HG03196 (cell line): Measurements from ENCODE around the gene SCRN2.

Experiments used
- ATAC-seq: cut with Tn5 transposase; IDR thresholded peaks from one replicate; pipeline ENCODE4 v1.9.1; 2021; ENCODE audit not compliant: unreplicated experiment

SCRN2 gene

DNA sequence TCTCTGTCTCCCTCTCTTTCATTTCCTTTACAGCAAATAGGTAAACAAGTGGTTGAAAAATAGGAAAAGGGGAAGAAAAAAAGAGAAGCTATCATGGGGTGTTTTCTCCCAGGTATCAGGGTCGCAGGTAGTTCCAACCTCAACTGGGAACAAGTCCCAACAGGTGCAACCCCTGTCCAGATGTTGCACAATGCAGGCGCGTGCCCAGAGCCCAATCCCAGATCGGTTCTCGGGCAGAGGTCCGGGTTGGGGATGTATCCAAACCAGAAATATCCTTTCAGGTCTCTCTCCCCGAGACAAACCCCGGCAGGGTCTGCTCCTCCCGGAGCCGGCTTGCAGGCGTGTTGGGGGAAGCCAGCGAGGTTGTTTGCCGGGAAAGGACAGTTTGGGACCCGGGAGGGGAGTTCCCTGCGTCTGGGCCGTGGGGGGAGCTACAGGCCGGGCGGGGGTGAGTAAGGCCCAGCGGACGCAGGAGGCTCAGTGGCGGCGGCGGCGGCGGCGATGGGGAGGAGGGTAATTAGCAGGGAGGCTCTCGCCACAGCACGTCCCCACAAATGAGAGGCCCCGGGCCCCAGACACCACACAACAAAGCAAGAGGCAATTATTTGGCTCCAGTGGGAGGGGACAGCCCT, 31.1 kb upstream of the SCRN2 start:
- no peak for ATAC-seq

DNA sequence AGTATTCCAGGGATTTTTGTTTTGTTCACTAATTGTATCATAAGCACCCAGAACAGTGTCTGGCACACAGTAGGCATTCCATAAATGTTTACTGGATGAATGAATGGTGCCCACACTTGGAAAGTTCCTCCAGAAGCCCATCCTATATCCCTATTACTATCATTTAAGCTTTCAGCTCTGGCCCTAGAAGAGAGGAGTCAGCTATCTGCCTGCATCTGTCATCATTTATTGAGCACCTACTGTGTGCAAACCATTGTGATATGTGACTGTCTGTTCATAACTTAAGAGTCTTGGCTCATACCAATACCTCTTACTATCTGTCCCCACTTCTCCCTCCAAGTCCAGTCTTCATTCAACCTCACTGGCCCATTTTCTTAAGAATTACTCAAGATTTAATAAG, 30.0 kb upstream of the SCRN2 start:
- ATAC-seq: no peak

DNA sequence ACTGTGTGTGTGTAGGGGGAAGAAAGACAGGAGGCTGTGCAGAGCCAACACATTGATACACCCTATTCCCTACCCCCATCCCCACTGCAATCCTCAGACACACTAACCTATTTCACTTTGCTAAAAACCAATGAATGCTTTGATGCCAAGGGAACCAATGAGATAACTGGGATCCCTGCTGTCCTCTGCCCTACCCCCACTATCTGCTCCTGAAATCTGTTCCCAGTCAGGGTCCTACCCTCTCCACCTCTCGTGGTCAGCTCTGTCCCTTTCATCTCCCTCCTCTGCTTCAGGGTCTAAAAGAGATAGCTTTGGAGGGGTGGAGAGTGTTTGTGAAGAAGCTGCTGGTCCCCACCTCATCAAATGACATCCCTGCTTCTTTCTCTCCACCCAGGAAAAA, 29.0 kb upstream of the SCRN2 start:
- ATAC-seq: no peak

DNA sequence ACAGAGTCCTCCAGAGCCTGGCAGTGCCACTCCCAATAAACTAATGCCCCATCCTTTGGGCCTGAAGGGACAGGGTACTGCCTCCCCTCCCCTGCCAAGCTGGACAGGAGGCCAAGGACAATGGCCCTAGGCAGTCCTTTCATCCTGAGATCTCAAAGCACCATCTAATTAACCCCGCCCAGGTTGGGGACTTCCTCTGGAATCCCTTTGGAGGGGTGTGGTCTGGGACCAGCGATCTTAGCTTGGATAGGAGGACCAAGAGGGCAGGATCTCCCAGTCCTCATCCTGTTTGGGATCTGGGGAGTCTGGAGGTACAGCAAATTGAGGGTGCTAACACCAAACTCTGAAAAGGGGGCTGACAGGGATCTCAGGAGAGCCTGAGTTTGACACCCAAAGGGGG, 28.0 kb upstream of the SCRN2 start:
- ATAC-seq: no peak

DNA sequence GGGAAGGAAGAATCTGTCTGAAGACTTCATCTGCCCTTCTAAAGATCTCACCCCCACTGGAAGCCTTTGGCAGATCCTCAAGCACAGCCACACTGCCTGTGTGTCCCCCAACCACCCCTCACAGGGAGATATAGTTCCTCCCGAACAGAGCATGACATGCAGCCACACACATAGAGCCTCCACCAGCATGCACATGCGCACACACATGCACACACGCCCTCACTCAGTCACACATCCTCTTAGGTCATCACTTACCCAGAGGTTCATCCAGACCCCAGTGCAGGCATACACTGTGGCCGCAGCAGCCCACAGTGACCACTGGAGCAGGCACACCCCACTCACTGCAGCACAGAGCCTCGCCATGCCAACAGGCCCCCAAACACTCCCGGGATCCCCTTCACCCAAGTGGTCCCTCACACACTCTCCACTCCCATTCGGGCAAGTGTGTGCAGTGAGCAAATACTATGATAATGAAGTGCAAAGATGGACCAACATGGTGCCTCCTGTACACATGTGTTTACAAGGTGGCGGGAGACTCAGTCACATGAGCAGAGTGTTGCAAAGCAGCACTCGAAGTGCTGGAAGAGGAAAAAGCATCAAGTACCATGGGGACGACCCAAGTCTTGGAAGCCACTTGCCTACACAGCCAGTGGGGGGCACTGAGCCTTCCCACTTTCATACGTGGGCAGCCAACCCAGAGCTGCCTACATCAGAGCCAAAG, 26.9 kb upstream of the SCRN2 start:
- ATAC-seq: no peak

DNA sequence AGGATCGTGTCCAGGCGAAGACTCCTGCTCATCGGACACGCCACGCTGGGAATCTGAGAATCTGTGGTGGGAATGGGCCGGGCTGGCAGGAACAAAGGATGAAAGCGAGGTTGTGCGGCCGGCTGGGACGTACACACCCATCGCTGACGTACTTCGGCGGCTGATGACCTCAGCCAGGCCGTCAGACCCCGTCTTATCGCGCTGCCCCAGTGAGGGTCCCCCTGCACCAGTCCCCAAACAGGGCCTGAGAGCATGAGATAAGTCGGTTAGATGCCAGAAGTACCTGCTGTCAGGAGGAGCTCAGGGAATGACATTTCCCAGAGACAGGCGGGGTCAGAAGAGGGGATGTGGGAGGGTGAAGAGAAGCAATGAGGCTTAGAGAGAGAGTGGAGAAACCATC, 25.9 kb upstream of the SCRN2 start:
- ATAC-seq: no peak

DNA sequence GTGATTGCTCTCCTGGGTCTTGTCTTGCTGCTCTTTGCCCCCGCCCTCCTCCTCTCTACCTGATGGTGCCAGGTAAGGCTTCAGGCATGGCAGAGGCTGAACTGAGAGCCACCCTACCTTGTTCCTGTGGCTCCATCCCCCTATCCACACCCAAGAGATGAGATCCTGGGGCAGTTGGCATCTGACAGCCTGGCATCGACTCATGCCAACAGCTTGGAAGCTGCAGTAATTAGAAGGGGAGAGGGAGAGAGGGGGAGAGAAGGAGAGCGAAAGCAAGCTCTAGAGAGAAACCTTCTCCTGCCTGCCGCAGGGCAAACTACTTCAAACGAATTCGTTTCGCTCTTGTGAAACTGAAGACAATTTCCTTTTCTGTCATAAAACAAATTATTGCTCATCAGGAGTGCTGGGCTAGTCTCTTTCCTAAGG, 23.7 kb upstream of the SCRN2 start:
- no peak for ATAC-seq

DNA sequence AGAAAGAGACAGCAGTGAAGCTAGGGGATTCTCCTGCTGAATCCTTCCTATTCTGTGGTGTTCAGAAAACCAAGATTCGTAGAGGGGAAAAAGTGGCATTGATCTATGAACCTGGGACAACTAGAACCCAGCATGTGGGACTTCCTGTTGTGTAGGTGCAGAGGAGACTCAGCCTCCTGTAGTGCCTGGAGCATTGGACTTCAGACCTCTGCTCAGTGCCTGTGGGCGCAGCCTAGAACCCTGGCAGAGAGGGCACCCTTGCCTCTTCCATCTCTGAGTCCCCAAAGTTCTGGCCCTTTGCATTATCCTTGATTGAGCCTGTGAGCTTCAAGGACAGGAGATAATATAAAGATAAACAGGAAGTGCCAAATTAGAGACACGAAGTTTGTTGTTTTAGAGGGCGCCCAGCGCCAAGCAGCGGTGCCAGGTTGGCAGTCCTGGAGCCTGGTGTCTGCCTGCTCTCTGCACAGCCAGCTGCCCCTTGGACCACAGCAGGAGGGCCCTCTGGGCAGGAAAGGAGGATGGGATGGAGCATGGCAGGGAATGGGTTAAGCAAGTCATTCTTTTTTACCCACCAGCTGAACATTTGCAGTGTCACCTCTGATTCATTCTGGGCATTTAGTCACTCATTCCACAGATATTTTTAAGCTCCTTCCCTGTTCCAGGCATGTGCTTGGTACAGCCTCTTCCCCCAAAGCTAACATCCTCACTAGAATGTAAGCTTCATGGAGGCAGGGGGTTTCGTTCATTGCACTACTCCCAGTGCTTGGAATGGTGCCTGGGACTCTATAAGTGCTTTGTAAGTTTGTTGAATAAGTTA, 21.8 kb upstream of the SCRN2 start:
- ATAC-seq: no peak

DNA sequence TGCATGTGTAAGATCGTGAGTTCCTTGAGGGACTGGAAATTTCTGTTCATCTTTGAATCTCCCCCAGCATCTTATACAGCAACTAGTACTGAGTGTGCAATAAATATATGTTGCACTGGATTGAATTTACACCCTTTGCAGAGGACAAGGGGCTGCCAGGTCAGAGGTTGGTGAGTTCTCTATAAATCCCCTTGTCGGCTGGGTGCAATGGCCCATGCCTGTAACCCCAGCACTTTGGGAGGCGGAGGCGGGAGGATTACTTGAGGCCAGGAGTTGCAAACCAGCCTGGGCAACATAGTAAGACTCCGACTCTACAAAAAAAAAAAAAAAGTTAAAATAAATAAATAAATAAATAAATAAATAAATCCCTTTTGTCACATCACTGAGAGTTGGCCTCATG, 19.3 kb upstream of the SCRN2 start:
- no peak for ATAC-seq

DNA sequence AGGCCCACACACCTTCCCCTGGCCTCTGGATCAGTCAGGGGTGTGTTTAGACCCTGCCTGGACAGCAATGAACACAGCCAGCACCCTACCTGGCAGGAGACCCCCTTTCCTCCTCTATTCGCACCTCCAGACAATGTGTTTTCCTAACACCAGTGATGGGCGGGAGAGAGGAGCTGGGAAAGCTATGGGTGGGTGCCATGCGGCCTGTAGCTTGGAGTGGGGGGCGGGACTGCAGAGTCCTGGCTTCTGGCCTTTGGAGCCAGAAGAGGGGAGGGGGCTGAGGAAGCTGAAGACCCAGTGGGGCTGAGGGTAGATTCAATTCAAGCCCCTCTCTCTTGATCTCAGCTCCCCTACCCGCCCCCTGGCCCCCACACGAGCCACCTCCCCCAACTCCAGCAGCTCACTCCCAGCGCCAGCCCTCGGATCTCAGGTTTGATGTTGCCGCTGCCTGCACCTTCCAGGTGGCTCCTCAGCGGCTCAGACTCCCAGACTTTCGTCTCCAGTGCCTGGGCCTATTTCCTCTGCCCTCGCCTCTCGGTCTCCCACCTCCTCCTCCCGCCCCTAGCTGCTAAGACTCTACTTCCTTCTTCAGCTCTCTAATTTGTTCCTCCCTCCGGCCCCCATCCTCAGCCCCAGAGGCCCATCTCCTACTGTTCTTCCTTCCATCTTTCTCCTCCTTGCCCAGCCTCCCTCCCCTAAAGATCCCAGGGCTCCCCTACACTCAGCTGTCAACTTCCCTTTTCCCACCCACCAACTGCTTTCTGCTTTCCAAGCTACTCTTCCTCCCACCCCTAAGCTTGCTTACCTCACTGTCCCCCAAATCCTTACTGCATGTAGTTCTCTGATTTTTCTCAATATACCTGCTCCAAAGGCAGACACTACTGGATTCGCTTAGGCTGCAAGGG, 16.7 kb upstream of the SCRN2 start:
- no peak for ATAC-seq

DNA sequence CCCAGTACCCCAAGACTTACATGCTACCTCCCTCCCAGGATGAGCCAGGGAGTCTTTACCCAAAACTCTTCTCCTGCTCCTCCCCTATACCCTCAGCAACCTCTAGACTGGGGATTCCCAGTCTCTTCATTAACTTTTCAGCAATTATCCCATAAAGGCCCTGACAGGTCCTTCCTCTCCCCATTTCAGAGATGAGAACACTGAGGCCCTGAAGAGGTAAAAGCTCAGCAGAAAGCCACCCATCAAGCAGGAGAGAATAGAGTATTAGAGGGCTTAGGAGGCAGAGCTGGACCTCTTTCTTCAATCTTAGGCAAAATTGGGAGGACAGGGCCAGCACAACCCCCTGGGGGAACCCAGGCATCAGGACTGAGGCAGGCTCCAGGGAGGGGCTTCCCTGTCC, 15.8 kb upstream of the SCRN2 start:
- no peak for ATAC-seq

DNA sequence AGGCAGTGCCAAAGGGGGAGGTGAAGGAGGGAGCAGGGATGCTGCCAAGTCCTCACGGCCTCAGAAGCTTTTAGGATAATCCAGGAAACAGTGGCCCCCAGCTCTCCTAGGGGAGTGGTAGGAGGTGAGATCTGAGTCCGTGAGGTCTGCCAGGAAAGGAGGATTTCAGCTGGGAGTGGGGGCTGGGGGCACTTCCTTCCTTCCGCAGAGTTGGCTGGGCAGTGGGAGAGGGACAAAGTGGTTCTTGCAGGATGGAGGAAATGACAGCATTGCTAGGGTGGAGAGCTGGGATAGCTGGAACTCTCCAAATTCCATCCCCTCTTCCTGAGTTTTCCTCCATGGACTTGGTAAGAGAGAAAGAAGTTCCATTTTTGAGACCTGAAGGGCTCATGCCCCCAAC, 14.7 kb upstream of the SCRN2 start:
- ATAC-seq: no peak

DNA sequence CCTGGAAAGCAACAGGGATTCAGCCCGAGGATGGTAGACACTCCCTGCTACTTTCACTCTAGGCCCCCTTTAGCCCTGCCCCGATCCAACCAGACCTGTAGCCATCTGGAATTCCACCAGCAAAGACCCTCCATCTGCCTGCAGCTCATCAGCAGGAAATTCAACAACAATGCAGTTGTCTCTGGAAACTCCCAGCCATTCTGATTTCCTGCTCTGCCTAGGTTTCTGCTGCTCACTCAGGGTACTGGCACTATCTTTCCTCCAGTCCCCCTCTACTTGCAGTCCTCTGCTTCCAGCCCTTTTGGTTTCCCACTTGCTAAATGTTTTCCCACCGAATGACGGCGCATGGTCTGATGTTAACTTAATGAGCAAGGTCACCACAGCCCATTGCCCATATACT, 12.5 kb upstream of the SCRN2 start:
- no peak for ATAC-seq

DNA sequence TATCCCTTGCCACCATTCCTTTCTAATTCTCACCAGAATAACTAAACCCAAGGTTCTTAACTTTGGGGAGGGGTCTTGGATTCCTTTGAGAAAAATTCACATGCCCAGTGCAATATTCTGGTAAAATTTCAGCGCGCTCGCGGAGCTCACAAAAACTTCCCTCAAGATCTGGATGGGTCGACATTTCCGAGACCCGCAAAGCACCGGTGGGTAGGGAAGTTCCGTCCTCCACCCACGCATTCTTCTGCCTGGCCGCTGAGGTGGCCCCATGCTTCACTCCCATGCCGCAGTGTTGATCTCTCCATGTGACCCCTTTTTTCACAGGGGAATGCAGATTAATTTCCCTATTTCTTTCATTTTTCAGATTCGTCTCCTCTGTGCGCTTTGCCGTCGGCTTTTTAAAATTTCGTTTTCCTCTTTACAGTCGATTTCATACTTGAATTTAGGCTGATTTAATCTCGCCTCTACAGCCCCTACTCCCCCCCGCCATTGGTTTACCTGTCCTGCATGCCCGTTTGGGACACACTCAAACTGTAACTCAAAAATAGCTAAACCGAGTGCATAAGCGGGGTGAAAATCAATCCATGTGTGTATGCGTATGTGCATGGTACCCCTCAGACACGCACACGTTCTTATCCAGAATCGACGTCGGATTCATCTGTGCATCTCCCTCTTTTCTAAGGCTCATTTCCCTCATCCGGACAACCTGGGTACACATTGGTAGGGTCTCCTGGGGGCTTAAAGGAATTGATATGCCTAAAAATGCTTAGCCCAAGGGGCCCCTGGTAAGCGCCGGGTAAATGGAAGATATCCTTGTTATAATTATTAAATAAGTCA, 11.3 kb upstream of the SCRN2 start:
- no peak for ATAC-seq

DNA sequence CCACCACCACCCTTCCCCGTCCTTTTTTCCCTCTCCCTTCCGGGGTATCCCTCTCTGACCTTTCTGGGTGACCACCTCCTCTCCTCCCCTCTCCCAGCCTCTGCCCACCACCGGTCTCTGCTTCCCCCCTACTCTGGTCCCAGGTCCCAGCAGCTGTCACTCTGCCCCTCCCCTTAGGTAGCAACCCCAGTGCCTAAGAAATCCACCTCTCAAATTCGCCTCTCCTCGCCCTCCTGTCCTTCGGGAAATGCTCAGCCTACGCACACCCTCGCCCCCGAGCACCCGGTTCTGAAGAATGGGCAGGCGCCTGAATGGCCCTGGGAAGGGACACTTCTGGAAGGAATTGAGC, 10.7 kb upstream of the SCRN2 start:
- ATAC-seq: no peak

DNA sequence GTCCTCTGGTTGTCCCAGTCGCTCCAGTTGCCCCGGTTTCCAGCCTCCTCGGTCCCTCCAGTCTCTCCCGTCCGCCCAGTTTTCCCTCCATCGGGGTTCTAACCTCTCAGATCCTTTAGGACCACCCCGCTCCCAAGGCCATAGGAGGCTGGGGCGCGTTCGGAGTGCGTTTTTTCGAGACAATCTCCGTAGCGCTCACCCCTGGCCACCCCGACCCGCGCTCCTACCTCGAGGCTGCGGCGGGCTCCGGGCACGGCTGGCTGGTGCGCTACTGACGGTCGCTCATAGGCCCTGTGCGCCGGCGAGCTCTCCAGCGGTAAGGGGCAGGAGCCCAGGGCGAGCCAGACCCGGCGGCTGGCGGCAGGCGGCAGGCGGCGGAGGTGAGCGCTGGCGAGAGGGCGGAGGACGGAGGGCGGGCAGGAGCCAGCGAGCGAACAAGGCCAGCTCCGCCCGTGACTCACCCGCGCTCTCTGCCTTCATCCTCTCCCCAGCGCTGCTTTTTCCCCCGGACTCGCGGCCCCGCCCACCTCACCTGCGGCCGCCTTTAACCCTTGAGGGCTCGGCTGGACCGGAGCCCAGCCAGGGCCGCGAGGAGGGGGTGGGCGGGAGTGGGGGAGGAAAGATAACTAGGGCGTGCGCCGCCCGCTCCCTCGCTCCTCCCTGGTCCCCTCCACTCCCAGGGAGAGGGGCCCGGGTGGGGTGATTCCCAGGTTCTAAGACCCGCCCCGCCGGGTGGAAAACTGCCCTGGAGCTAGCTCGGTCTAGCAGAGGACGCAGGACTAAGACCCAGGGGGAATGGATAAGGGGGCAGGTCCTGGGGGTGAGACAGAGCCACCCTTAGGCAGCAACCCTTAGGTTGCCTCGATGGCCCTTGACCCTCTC, 9.9 kb upstream of the SCRN2 start, which contains the start of gene SP6:
Gene SP6, minus strand, starts transcription at position 472 of the 882 bp plus-strand sequence. CDS start 2,734 bp downstream, outside the sequence.
- ATAC-seq: no peak

DNA sequence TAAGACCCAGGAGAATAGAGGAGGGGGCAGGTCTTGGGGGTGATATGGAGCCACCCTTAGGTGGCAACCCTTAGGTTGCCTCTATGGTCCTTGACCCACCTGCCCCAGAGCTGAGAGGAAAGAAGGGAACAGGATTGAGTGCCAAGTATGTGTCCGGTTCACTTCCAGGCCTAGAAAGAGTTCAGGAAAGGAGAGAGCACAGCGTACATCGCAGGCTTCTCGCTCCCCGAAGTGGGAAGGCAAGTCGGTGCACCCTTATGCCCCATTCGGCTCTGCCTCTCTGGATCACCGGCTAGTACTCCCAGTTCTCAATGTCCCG, 9.3 kb upstream of the SCRN2 start:
- ATAC-seq: no peak

DNA sequence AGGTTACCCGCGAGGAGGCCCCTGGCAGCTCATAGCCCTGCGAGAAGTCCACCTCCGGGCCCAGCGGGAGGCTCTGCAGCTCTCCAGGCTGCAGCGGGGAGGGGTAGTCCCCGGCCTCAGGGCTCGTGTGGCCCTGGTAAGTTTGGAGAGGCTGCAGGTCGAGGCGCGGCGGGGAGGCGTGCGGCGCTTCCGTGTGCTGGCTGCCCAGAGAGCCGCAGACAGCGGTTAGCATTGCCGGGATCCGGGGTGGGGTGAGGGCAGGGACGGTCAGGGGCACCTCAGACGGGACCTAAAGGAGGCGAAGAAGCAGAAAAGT, 7.1 kb upstream of the SCRN2 start:
- no peak for ATAC-seq

DNA sequence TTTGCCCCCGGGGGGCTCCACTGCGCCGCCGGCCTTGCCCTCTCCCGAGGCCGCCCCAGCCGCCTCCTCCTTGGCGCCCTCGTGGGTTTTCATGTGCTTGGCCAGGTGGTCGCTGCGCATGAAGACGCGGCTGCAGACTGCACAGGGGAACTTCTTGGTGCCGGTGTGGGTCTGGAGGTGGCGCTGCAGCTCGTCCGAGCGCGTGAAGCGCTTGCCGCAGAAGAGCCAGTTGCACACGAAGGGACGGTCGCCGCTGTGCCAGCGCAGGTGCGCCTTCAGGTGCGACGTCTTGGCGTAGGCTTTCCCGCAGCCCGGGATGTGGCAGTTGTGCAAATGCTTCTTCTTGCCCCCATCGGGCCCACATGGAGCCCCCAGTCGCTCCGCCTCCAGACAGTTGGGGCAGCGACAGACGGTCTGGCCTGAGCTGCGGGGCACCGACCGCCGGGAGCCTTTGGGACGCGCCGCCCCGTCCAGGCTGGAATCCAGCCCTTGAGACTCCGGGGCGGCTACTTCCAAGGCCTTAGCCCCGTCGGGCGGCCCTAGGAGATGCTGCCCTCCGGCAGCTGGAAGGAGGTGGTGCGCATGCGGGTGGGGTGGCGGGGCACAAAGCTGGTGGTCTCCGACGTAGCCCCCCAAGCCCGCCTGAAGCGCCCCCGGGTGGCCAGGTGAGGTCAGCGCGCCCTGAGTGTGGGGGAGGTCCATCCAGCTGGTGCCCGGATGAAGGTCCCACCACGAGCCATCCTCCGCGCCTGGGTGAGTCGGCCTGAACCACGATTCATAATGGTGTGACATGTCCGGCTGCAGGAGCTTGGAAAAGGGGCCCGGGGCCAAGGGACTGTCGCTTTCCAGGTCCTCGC, 6.5 kb upstream of the SCRN2 start:
- ATAC-seq: no peak
